Heart right ventricle (tissue), 16 donors: ENCODE data around the gene ACOXL. TPM values are rescaled to one million over a fixed set of nuclear protein-coding genes. Genes with fewer than 3 reads are reported as not detected.

Experiments
- ATAC-seq, 8 donors: fragments of 200-7000 bp; cut with Tn5 transposase; one replicate each; pipeline ENCODE4 v1.9.1; 2020; ENCODE audit warnings: mild to moderate bottlenecking in 8 of 8, moderate library complexity in 8 of 8, moderate number of reproducible peaks in 1 of 8
- DNase-seq, 2 donors: peaks; one replicate each; pipeline ENCODE4 v3.0.0-alpha.2; 2020
- H3K27ac ChIP-seq, 10 donors: fragments of 200-600 bp; sonication (generic) in 2 of 10; one replicate each; pipeline versions ENCODE4 v1.5.0 to v1.8.0; 2020 to 2022; ENCODE audit warnings: mild to moderate bottlenecking in 3 of 10
- H3K27me3 ChIP-seq, 7 donors: fragments of 200-600 bp; one replicate each; pipeline ENCODE4 v1.8.0; 2021 to 2022; ENCODE audit warnings: mild to moderate bottlenecking in 2 of 7
- H3K36me3 ChIP-seq, 9 donors: fragments of 200-600 bp; sonication (generic) in 1 of 9; one replicate each; pipeline versions ENCODE4 v1.5.0 to v1.8.0; 2020 to 2022; ENCODE audit warnings: mild to moderate bottlenecking in 2 of 9
- H3K4me1 ChIP-seq, 9 donors: fragments of 200-600 bp; sonication (generic) in 1 of 9; one replicate each; pipeline versions ENCODE4 v1.5.0 to v1.8.0; 2020 to 2022; ENCODE audit warnings: mild to moderate bottlenecking in 4 of 9
- H3K4me3 ChIP-seq, 10 donors: fragments of 200-600 bp; sonication (generic) in 2 of 10; one replicate each; pipeline versions ENCODE4 v1.5.0 to v1.8.0; 2020 to 2022; ENCODE audit warnings: mild to moderate bottlenecking in 7 of 10, moderate library complexity in 2 of 10
- H3K9me3 ChIP-seq, 11 donors: fragments of 200-600 bp in 10 of 11; sonication (generic) in 2 of 11; one replicate each; pipeline versions ENCODE4 v1.5.0 to v1.8.0; 2013 to 2022; ENCODE audit warnings: mild to moderate bottlenecking in 2 of 11, control low read depth in 1 of 11, moderate library complexity in 1 of 11
- WGBS, 2 donors: extraction: QIAGEN DNeasy Blood & Tissue Kit; methylation state at CpG; one replicate each; pipeline ENCODE4 v1.1.7; 2013; ENCODE audit warnings: inconsistent platforms in 1 of 2; 5-methylcytosine and 5-hydroxymethylcytosine counted together
- intact Hi-C, 10 donors: fragments of 100-400 bp; cut with DNase I; formaldehyde crosslinking; loops; one replicate each; pipeline versions ENCODE4 v1.11.1 to v1.14.2; 2022
- polyA plus RNA-seq, 2 donors: library from polyadenylated mRNA; stranded (reverse); fragments of 200-250 nt; gene quantifications; one replicate each; pipeline ENCODE4 v1.2.3, GENCODE V29; 2013
- total RNA-seq, 10 donors: library from RNA; stranded (reverse); fragmentation: NEBNext Ultra II Directional in 3 of 10; extraction: Animal tissue kit (Norgen Biotek cat#: 25700) in 3 of 10; gene quantifications; one replicate each; pipeline versions ENCODE4 v1.2.1 to v1.2.4, GENCODE V29; 2021 to 2023
- TF ChIP-seq, protein P1 (sequence below), 9 donors: fragments of 200-600 bp; sonication (generic) in 2 of 9; IDR thresholded peaks; one replicate each; pipeline versions ENCODE4 v1.5.0 to v1.8.0; 2021 to 2022; ENCODE audit warnings: antibody characterized with exemption in 9 of 9, mild to moderate bottlenecking in 5 of 9, moderate library complexity in 1 of 9
- donor health status: Arrhythmogenic right ventricular cardiomyopathy.
- donor health status: ischemic (EF 13 %, LVEDD 7.1; RV severe dilation, severe dysfunction).
- donor health status: healthy with polysubstance abuse.
- donor health status: DM: no; HTN: yes; CAD: no.
- donor health status: DM: no; HTN: no; CAD: no.
- donor health status: ischemic (EF 25% LVEDD 6.9; RV normal size, moderate dysfunction).
- donor health status: ischemic (EF 25% LVEDD 5.7; RV mildly dilated, moderate dysfunction).
- donor health status: healthy.
- donor health status: DM: yes; HTN: yes; CAD: no.
- donor health status: Ischemic cardiomyopathy.
- donor health status: ischemic (EF 35%, LVEDD 5.7; RV mildly dilated, moderate dysfunction).
- donor health status: nonischemic (EF 11% LVEDD 7.7; RV severe dilation, severe dysfunction).
- donor health status: DM: yes; HTN: yes; CAD: no.
- donor health status: PGD.
- donor health status: ischemic (EF 29% LVEDD 5.4; RV normal size, mild dysfunction).
- donor health status: nonischemic (EF 23%, LVEDD 6.1; RV moderate dilation, normal function).

The ACOXL gene
- total and polyA plus RNA-seq, 12 donors = not detected

GRCh38 chr2:111121828-111122630 is 389.7 kb downstream of the ACOXL start:
- H3K4me3 ChIP-seq = peak overlapping the region; percentile 63 to 96 (median 82)
- 1 to 2% methylated on average over 73 to 93 of the region's 93 CpGs for WGBS, 2 donors
- ATAC-seq (peak; percentile 74 to 82 (median 78)), DNase-seq (peak; percentile 86 to 92)
- TF ChIP-seq, protein P1, sequence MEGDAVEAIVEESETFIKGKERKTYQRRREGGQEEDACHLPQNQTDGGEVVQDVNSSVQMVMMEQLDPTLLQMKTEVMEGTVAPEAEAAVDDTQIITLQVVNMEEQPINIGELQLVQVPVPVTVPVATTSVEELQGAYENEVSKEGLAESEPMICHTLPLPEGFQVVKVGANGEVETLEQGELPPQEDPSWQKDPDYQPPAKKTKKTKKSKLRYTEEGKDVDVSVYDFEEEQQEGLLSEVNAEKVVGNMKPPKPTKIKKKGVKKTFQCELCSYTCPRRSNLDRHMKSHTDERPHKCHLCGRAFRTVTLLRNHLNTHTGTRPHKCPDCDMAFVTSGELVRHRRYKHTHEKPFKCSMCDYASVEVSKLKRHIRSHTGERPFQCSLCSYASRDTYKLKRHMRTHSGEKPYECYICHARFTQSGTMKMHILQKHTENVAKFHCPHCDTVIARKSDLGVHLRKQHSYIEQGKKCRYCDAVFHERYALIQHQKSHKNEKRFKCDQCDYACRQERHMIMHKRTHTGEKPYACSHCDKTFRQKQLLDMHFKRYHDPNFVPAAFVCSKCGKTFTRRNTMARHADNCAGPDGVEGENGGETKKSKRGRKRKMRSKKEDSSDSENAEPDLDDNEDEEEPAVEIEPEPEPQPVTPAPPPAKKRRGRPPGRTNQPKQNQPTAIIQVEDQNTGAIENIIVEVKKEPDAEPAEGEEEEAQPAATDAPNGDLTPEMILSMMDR (IDR thresholded peaks at IDR 0.05) = no peak
- H3K36me3 ChIP-seq = peaks cover 0 to 35% (median 19%) of the 10 kb centered on the region in 9 donors
- peaks cover 0 to 79% (median 55%) of the 10 kb centered on the region in 9 donors for H3K4me1 ChIP-seq
- H3K27me3 ChIP-seq = peaks cover 0 to 35% (median 15%) of the 10 kb centered on the region in 7 donors
- H3K9me3 ChIP-seq = no peaks in the 10 kb centered on the region
- intact Hi-C loops = loop anchor here in 3 of 10 donors (5.0 to 10.0 kb wide), 3 partner anchors 40 to 580 kb away; no protein-coding TSS in a partner anchor
- H3K27ac ChIP-seq = peak overlapping the region in 9 of 10 donors; percentile 70 to 94 (median 82)

DNA sequence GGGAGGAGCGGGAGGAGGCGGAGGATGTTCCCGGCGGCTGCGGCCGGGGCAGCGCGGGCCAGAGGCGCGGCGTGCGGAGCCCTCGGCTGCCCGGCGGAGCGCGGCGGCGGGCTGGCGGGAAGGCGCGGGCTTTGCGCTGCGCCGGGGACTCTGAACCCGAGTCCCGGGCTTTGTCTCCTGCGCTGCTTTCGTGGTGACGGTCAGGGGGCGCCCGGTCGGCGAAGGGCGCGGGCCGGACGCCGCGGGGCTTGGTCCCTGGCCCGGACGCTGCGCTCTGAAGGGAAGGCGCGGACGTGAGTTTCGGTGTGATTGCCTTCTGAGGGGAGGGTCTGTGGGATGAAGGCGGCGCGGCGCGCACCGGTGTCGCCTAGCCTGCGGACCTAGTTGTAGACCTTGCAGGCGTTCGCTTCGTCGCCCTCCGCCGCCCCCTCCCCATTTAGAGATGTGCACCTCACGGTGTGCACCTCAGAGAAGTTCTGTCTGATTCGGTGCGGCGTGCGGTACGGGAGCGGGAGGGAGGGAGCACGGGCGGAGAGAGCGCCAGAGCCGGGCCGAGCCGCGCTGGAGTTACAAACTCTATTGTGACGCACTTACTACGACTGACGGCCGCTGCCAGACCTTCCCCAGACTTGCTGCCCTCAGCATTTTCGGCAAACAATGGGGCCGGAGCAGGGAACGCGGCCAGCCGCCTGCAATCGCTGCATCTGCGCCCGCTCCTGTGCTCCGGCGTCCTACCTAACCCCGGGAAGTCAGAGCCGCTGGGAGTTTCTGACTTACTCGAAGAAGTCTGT is 390.5 kb downstream of the ACOXL start:
- Histone ChIP-seq H3K4me1 (peaks cover 0 to 72% (median 47%) of the 10 kb centered on the region in 9 donors), H3K4me3 (peak overlapping the region; percentile 76 to 96 (median 88)), H3K27ac (peak overlapping the region; percentile 48 to 94 (median 89)), H3K36me3 (peaks cover 0 to 43% (median 19%) of the 10 kb centered on the region in 9 donors), H3K9me3 (no peaks in the 10 kb centered on the region), H3K27me3 (peaks cover 0 to 27% (median 15%) of the 10 kb centered on the region in 7 donors)
- 1% methylated on average over 74 to 92 of the region's 92 CpGs for WGBS, 2 donors
- DNase-seq (peak; percentile 87 to 88), ATAC-seq (peak; percentile 40 to 76 (median 70))
- intact Hi-C loops = loop anchor here in 3 of 10 donors (5.0 to 10.0 kb wide), 3 partner anchors 39 to 579 kb away; no protein-coding TSS in a partner anchor
- TF ChIP-seq, protein P1 (IDR thresholded peaks at IDR 0.05) = no peak

DNA sequence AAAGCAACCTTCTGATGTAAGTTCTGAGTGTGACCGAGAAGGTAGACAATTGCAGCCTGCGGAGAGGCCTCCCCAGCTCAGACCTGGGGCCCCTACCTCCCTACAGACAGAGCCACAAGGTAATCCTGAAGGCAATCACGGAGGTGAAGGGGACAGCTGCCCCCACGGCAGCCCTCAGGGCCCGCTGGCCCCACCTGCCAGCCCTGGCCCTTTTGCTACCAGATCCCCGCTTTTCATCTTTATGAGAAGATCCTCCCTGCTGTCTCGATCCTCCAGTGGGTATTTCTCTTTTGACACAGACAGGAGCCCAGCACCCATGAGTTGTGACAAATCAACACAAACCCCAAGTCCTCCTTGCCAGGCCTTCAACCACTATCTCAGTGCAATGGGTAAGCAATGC is 391.4 kb downstream of the ACOXL start:
- 90 to 96% methylated on average over 7 of the region's 7 CpGs for WGBS, 2 donors
- Histone ChIP-seq H3K4me3 (peak overlapping the region in 6 of 10 donors; percentile 78 to 96 (median 88)), H3K4me1 (peaks cover 0 to 63% (median 38%) of the 10 kb centered on the region in 9 donors), H3K9me3 (no peaks in the 10 kb centered on the region), H3K36me3 (peaks cover 0 to 51% (median 20%) of the 10 kb centered on the region in 9 donors), H3K27me3 (peaks cover 0 to 18% (median 10%) of the 10 kb centered on the region in 7 donors), H3K27ac (peak overlapping the region in 1 of 10 donors; percentile 94)
- DNase-seq = no peak
- intact Hi-C loops = loop anchor here in 3 of 10 donors (5.0 to 10.0 kb wide), 3 partner anchors 39 to 579 kb away; no protein-coding TSS in a partner anchor
- TF ChIP-seq, protein P1 (IDR thresholded peaks at IDR 0.05) = no peak
- no peak for ATAC-seq

DNA sequence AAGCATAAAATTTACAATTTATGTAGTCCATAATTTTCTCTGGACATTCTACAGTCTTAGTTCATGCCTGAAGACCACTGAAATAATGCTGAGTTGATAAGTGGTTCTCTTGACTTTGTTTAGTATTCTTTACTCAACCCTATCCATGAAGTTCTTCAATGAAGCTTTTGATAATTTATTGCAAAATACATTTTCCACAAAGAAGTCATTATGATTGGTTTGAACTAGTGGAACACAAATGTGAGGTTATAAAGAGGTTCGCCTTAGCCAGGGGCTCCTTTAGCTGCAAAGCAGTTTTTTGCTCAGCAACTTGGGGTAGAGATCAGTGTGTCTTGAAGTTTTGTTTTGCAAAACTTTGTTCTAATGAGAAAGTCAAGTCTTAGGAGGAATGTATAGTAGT is 394.2 kb downstream of the ACOXL start:
- ATAC-seq (no peak), DNase-seq (no peak)
- Histone ChIP-seq H3K9me3 (no peaks in the 10 kb centered on the region), H3K4me1 (peaks cover 0 to 44% (median 15%) of the 10 kb centered on the region in 9 donors), H3K27me3 (no peaks in the 10 kb centered on the region), H3K4me3 (no peak overlapping the region), H3K27ac (no peak overlapping the region), H3K36me3 (peaks cover 0 to 71% (median 24%) of the 10 kb centered on the region in 9 donors)
- TF ChIP-seq, protein P1 (IDR thresholded peaks at IDR 0.05) = no peak
- intact Hi-C loops = loop anchor here in 1 of 10 donors (10.0 kb wide), 1 partner anchor 538 kb away; no protein-coding TSS in a partner anchor
- 94 to 100% methylated on average over 1 of the region's 1 CpG for WGBS, 2 donors
